A673 (cell line): ENCODE results near the gene DNAI2. TPM values are rescaled to one million over a fixed set of nuclear protein-coding genes. Genes with fewer than 3 reads are reported as not detected.

ENCODE experiments used
- BruUV-seq: library from RNA; stranded (reverse); fragments of 400-500 nt; replicated peaks from 2 replicates; lab custom pipeline; 2021; lab: Mats Ljungman, UMichigan
- CTCF ChIA-PET: fragments of 300-600 bp; sonication (Branson Sonifier 250); formaldehyde crosslinking; loops from one replicate; lab custom pipeline; 2022; ENCODE audit warnings: antibody characterized with exemption; lab: Charles Lee
- POLR2A ChIA-PET: fragments of 300-600 bp; sonication (Branson Sonifier 250); formaldehyde crosslinking; loops from one replicate; lab custom pipeline; 2022; ENCODE audit warnings: antibody characterized with exemption; ENCODE audit not compliant: low non-redundant PET; lab: Charles Lee
- DNase-seq: peaks from one replicate; pipeline ENCODE4 v3.0.0-alpha.2; 2015; ENCODE audit warnings: low spot score
- H3K27ac ChIP-seq: fragments of 200-600 bp; sonication (generic); 2 replicates; pipeline ENCODE4 v1.5.1; 2016; ENCODE audit warnings: mixed run types, low read depth, mild to moderate bottlenecking, mixed read lengths, antibody characterized with exemption, low read length; ENCODE audit not compliant: poor library complexity, severe bottlenecking
- H3K27me3 ChIP-seq: fragments of 200-600 bp; sonication (generic); replicated peaks from 2 replicates; pipeline ENCODE4 v1.6.1; 2017; ENCODE audit warnings: mixed run types, low read depth, mild to moderate bottlenecking, mixed read lengths, antibody characterized with exemption, low read length; ENCODE audit not compliant: insufficient read depth, poor library complexity
- H3K36me3 ChIP-seq: fragments of 200-600 bp; sonication (generic); 2 replicates; pipeline ENCODE4 v1.6.1; 2016; ENCODE audit warnings: mixed run types, mild to moderate bottlenecking, mixed read lengths, antibody characterized with exemption, low read length; ENCODE audit not compliant: insufficient read depth, poor library complexity, severe bottlenecking
- H3K4me1 ChIP-seq: fragments of 200-600 bp; sonication (generic); 2 replicates; pipeline ENCODE4 v1.6.1; 2017; ENCODE audit warnings: mixed run types, mild to moderate bottlenecking, mixed read lengths, antibody characterized with exemption, low read length; ENCODE audit not compliant: insufficient read depth, poor library complexity, severe bottlenecking
- H3K4me3 ChIP-seq: fragments of 200-600 bp; sonication (generic); 2 replicates; pipeline ENCODE4 v1.5.1; 2016; ENCODE audit warnings: low read depth, mixed run types, mild to moderate bottlenecking, mixed read lengths, low read length; ENCODE audit not compliant: poor library complexity, severe bottlenecking
- H3K9me3 ChIP-seq: fragments of 200-600 bp; sonication (generic); 2 replicates; pipeline ENCODE4 v1.6.1; 2016; ENCODE audit warnings: mixed run types, low read depth, mild to moderate bottlenecking, mixed read lengths, antibody characterized with exemption, low read length; ENCODE audit not compliant: poor library complexity, severe bottlenecking
- EZH2 ChIP-seq: fragments of 200-600 bp; sonication (generic); IDR thresholded peaks from 2 replicates; pipeline ENCODE4 v1.6.1; 2017; ENCODE audit warnings: borderline replicate concordance, low read depth, mild to moderate bottlenecking, mixed read lengths, antibody characterized with exemption, low read length; ENCODE audit not compliant: poor library complexity, severe bottlenecking
- intact Hi-C: fragments of 100-400 bp; cut with micrococcal nuclease; formaldehyde crosslinking; loops from one replicate; pipeline ENCODE4 v1.10.0; 2022; ENCODE audit not compliant: unreplicated experiment
- total RNA-seq: library from RNA; stranded (reverse); gene quantifications from 2 replicates; pipeline ENCODE4 v1.2.3, GENCODE V29; 2021
- TF ChIP-seq, protein P1 (sequence below): fragments of 300-800, 200-600 bp; sonication (generic); conservative IDR thresholded peaks from 2 replicates; pipeline ENCODE4 v1.5.1; 2017; ENCODE audit warnings: low read depth, mild to moderate bottlenecking, antibody characterized with exemption, low read length, moderate library complexity, mixed read lengths

The DNAI2 gene
- total RNA-seq, 1 experiment from 2014 or later, result not detected

GRCh38 chr17:74250324-74250995 is 23.6 kb upstream of the DNAI2 start:
- Histone ChIP-seq H3K4me1 (peaks cover 3% of the 10 kb centered on the region), H3K27me3 (no peaks in the 10 kb centered on the region), H3K36me3 (no peaks in the 10 kb centered on the region), H3K9me3 (no peaks in the 10 kb centered on the region), H3K27ac (no peak overlapping the region), H3K4me3 (no peak overlapping the region)
- no peak for DNase-seq
- CTCF ChIA-PET, result no interaction called here
- intact Hi-C loops, result no loop called here
- TF ChIP-seq, protein P1, sequence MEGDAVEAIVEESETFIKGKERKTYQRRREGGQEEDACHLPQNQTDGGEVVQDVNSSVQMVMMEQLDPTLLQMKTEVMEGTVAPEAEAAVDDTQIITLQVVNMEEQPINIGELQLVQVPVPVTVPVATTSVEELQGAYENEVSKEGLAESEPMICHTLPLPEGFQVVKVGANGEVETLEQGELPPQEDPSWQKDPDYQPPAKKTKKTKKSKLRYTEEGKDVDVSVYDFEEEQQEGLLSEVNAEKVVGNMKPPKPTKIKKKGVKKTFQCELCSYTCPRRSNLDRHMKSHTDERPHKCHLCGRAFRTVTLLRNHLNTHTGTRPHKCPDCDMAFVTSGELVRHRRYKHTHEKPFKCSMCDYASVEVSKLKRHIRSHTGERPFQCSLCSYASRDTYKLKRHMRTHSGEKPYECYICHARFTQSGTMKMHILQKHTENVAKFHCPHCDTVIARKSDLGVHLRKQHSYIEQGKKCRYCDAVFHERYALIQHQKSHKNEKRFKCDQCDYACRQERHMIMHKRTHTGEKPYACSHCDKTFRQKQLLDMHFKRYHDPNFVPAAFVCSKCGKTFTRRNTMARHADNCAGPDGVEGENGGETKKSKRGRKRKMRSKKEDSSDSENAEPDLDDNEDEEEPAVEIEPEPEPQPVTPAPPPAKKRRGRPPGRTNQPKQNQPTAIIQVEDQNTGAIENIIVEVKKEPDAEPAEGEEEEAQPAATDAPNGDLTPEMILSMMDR, result no peak
- BruUV-seq, result no TSS peak
- POLR2A ChIA-PET, result no interaction called here

- BruUV-seq, result no TSS peak
- POLR2A ChIA-PET, result no interaction called here
- Histone ChIP-seq H3K27me3 (no peaks in the 10 kb centered on the region), H3K36me3 (no peaks in the 10 kb centered on the region), H3K9me3 (no peaks in the 10 kb centered on the region), H3K4me3 (no peak overlapping the region), H3K27ac (no peak overlapping the region), H3K4me1 (no peaks in the 10 kb centered on the region)
- DNase-seq, result no peak
- no peak for TF ChIP-seq EZH2
- TF ChIP-seq, protein P1, result no peak
- intact Hi-C loops, result no loop called here
- CTCF ChIA-PET, result no interaction called here
Observed at GRCh38 chr17:74251051-74251450, 23.0 kb upstream of the DNAI2 start.

GRCh38 chr17:74251569-74251968 is 22.5 kb upstream of the DNAI2 start:
- BruUV-seq, result no TSS peak
- Histone ChIP-seq H3K4me1 (no peaks in the 10 kb centered on the region), H3K4me3 (no peak overlapping the region), H3K27ac (no peak overlapping the region), H3K9me3 (no peaks in the 10 kb centered on the region), H3K27me3 (no peaks in the 10 kb centered on the region), H3K36me3 (no peaks in the 10 kb centered on the region)
- POLR2A ChIA-PET, result no interaction called here
- no peak for TF ChIP-seq EZH2
- TF ChIP-seq, protein P1, result no peak
- CTCF ChIA-PET, result no interaction called here
- intact Hi-C loops, result no loop called here
- DNase-seq, result no peak
